HG03064 (cell line): ENCODE data around the gene PTPRM.

Experiments used
- ATAC-seq: cut with Tn5 transposase; IDR thresholded peaks from one replicate; pipeline ENCODE4 v1.9.1; 2021; ENCODE audit warnings: low read depth; ENCODE audit not compliant: unreplicated experiment

The PTPRM gene

DNA sequence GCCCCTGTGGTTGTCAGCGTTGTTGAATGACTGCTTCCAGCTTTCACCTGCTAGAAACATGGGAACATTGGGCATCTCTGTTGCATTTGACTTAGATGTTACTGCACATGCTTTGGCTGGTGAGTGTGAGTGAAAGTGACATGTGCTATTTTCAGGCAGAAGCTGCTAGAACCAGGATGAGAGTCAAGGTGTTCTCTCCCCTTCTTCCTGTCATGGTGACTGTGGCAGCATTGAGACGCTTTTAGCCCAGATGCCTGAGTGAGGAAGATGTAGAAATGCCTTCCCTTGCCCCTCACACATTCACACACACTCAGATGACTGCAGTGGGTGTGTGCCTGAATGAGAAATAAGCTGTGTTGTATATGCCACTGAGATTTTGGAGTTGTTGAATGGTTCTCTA lies 220.2 kb downstream of the PTPRM start:
- ATAC-seq: no peak

DNA sequence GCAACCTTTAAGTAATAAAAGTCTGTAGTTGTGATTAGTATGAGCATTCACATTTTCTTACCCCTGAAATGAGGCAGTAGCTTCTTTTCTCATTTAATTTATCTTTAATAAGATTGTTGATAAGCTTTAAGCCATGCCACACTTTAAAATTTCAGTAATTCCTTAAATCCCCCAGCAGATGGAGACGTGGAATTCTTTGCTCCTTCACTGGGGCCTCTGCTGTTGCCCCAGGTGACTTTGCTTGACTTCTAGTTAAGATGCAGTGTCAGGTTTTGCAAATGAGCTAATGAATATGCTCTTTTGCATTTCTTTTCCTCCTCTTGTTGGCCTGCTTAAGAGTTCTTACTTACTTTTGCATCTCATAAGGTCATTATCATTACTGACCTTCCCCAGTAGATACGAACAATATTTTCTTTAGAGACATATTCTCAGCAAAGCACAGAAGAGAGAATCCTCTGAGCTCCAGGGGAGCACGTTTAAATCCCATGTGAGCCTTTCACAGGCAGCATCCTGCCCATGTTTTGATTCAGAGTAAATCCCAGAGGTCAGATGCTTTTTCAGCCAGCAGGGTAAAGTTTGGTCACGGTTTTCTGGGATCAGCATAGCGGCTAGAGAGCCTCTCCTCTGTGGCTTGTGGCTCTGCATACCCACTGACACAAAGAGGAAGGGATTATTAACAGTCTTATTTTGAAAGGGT lies 222.9 kb downstream of the PTPRM start:
- no peak for ATAC-seq

DNA sequence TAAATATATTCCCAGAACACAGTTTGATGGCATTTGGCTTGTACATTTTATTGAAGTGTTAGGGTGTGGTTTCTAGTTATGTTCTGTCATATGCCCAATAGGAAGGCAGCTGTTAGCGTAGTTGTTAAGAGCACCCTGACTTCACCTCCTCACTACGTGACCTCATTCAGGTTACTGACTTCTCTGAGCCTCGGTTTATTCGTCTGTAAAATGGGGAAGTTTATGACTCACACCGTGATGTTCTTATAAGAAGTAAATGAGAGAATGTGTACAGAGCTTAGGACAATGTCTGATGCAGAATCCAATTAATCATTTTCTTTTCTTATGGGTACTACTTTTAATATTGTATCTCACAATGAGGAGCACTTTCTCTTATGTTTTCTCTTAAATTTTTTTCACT lies 226.0 kb downstream of the PTPRM start:
- ATAC-seq: no peak

DNA sequence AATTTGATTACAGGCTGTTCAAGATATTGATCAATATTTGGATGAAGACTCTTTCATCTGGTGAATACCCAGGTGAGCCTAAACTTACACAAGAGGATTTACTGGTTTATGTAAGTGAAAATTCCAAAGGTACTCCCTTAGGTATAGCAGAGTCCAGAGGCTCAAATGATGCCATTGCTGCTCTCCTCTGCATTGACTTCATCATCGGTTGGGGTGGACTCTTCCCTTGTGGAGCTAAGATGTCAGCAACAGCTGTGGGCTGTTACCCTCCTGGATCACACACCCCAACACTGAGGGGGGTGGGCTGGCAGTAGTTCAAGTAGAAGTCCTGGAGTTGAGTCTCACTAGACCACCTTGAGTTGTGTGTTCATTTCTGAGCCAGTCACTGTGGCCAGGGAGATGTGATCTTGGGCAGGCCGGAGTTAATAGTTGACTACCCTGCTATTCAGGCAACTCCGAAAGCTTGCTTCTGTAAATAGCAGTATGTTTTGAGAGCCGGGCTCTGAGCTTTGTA lies 236.9 kb downstream of the PTPRM start:
- no peak for ATAC-seq

DNA sequence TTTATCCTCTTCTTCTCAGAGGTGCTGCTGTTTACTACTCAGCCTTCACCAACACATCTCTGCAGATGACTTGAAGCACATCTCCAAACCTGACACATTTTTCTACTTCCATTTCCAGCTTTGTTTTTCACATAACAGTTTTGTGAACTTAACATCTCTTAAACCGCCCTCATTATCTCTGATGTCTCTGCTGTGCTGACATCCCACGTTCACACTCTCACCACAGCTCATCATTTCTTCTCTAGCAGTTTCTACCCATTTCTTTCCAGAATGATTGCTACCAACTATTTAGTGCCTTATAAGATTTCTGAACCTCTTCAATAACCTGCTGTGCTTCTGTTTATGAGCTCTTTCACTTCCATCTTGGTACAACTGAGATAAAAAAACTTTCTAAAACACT lies 238.0 kb downstream of the PTPRM start:
- no peak for ATAC-seq

DNA sequence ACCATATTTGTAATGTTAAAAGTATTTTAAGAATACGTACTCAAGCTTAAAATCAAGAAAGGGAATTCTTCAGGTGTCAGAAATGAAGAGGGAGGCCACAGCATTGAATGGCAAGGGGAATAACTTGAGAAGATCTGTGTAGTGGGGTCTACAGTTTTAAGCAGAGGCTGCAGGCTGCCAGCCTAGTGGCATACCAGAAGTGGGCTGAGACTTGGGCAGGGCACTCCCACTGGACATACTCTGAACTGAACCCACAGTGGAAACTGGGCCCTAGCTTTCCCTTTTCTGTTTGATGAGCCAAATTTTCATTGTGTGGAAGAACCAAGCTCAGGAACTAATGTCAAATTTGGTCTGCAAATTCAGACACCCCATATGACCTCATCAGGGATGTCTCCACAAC lies 238.8 kb downstream of the PTPRM start:
- ATAC-seq: no peak

DNA sequence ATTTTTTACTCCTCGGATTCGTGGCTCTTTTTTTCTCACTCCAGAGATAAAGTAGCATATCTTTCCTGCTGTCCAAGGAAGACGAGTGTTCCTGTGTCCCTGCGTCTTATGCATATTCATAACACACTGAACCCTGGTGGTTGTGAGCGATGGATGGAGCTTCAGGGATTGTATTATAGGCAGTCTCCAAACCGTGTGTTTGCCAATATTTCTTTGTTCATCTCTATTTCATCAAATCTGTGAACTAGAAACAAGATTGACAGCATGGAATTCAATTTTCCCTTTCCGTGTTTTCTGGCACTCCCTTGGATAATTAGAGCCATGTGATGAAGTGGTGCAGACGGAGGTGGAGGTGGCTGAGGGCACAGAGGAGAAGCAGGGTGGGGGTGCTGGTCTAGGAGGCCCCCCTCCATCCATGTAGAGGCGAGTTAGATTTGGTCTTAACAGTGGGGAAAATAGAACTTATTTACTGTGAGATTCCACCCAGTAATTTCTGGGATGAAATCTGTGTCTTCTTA lies 240.9 kb downstream of the PTPRM start:
- no peak for ATAC-seq

DNA sequence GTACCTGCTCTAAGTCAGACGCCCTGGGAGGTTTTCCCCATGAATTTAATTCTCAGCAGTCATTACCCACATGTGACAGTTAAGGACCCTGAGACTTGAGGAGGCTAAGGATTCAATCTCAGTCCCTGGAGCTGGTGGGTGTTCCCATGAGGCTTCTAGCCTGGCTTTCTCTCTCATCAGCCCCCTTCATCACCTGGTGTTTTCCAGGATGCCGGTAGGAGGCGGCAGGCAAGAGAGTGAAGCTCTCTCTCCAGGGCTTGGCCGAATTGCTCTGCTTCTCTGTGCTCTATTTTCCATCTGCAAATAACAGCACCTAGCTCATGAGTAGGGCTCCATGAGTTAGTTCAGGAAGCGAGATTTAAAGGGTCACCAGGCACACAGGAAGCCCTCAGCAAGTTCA lies 241.9 kb downstream of the PTPRM start:
- ATAC-seq: no peak

DNA sequence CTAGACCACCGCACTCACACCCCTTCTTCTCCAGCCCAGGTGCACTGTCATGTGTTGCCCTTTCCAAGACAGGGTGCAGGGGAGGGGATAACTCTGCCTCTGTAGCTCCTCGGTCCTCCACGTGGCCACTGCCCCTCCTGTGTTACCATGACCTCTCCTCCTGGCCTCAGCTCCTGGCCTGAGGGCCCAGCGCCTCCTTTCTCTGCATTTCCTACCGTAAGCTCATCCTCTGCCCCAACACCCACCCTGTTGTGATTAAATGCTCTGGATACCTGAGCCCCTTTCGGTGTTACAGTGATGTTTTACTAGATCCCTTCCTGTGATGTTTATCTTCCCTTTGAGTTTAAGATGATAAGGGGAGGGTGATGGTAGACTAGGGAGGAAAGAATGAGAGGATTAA lies 242.3 kb downstream of the PTPRM start:
- no peak for ATAC-seq

DNA sequence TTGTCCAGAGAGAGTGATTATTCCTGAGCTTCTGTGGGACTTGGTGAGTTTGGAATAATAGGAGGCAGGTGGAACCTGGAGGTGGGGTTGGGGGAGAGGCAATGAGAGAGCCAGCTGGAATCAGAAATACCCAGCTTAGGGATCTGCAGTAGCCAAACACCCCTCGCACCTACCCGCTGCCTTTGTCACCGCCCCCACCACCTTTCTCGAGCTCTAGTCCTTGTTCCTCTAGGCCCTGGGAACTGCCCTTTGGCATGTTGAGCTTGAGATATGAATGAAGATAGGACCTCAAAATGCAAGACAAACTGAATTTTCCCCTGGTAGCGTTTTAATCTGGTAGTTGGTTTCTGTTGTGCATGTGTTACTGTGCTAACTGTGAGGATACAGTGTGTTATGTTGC lies 242.9 kb downstream of the PTPRM start:
- no peak for ATAC-seq

DNA sequence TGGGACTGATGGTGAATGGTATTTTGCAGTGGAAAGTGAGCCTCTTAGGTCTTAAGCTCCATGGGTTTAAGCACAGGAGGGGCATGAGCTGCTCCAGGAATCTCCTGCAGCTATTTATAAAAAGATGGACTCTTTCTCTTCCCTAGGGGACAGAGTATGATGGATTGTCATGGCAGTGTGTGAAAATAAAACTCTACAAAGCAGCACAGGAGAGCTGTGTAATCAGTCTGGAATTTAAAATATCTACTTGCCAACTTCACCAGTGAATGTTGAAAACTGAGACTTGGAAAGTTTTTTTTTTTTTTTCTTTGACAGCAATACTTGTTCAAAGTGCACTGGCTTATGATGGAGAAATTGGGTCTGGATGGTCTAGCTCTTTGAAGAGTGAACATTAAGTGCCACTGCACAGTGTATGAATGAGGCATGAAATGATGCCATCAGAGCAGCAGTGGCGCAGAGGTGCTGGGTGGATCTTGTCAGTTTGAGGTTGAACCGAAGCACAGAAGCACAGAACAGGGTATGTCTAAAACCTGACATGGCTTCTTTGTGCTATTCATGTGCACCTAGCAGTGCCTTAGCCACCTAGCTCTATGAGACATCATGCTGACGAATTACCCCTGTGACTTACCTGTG lies 245.4 kb downstream of the PTPRM start:
- no peak for ATAC-seq

DNA sequence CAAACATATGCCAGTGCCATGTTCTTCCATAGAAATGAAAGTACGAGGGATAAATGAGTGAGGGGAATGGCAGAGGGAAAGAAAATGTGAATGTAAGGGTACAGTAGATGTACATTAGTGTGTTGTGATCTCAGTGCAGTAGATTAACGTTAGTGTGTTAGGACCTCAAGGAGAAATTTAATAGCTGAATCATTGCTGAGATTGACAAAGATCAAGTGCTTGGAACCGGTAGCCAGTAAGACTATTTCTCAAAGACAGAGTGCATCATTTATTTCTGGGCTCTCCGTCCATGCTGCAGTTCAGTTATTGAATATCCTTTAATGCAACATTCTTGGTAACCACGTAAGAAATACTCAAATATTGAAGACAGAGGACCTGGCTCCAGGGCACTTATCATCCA lies 246.0 kb downstream of the PTPRM start:
- no peak for ATAC-seq

DNA sequence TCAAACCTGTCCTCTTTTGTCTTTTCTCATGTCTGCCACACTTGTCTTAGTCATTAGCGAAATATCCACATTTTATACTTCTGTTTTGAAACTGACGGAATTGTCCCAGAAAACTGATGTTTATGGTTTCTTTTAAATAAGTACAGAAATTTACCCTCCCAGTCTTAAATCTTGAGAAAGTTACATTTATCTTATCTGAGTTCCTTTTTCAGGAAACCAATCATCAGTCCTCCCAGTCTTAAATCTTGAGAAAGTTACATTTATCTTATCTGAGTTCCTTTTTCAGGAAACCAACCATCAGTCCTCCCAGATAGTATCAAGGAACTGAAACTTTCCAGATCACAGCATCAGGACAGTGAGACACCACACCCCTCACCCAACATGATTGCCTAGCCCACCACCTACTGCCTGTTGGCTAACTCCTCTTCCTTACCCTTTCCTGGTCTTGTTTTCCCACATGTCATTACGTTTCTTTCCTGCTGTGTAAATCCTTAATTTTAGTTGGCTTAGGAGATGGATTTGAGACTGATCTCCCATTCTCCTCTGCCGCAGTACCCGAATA lies 247.7 kb downstream of the PTPRM start:
- no peak for ATAC-seq

DNA sequence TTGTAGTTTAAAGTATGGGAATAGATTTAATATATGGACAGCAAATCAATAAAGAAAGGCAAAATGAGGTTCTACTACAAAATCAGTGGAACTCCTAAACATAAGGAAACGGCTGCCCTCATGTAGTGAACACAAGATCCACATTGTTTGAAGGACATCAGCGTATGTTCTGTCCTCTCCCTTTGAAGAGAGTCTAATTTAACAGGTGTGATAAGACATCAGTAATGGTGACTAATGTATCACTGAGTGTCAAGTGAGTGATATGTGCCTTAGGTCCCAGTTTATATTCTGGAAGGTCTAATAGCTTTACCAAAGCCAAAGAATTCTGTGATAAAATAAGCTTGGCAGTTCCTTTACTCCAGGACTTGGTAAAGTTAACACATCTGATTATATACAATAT lies 248.7 kb downstream of the PTPRM start:
- ATAC-seq: no peak

DNA sequence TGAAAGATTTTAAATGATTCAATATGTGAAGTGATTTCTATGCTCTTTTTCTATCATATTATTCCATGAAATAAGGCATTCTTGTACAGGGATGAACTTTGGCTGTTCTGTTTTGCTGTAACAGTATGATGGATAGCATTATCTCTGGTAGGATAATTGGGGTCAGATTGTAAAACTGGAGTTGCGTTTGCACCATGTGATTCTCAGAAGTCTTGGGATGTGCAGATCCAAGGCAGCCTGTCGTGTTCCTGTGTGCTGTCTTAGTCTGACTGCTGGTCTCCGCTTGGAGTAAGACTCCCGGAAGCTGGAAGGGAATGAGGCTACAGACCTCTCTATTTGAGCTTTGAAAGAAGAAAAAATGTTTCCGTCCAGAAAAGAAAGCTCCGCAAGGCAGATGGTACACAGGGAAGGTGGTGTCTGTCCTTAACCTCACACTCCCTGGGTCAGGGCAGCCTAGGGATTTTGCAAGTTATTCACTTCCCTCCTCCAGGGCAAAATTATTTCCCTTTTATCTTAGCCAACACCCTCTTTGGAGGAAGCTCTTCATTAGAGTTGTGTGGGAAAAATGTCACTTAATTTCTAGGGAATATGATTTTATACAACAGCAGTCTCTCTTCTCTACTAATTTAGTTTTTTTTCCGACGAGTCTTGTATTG lies 250.6 kb downstream of the PTPRM start:
- no peak for ATAC-seq

DNA sequence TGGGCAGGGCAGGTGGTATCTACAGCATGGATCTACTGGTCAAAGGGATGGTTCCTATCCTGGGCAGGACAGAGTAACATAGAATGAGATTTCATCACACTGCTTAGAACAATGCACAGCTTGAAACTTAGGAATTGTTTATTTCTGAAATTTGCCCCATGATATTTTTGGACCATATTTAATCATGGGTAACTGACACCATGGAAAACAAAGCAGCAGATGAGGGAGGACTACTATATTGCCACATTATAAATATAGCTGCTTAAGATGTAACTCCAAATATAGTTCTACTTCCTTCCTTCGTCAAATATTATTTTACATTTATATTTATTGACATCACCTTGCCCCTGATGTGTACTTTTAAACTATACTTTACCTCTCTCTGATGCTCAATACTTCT lies 254.7 kb downstream of the PTPRM start:
- ATAC-seq: no peak

DNA sequence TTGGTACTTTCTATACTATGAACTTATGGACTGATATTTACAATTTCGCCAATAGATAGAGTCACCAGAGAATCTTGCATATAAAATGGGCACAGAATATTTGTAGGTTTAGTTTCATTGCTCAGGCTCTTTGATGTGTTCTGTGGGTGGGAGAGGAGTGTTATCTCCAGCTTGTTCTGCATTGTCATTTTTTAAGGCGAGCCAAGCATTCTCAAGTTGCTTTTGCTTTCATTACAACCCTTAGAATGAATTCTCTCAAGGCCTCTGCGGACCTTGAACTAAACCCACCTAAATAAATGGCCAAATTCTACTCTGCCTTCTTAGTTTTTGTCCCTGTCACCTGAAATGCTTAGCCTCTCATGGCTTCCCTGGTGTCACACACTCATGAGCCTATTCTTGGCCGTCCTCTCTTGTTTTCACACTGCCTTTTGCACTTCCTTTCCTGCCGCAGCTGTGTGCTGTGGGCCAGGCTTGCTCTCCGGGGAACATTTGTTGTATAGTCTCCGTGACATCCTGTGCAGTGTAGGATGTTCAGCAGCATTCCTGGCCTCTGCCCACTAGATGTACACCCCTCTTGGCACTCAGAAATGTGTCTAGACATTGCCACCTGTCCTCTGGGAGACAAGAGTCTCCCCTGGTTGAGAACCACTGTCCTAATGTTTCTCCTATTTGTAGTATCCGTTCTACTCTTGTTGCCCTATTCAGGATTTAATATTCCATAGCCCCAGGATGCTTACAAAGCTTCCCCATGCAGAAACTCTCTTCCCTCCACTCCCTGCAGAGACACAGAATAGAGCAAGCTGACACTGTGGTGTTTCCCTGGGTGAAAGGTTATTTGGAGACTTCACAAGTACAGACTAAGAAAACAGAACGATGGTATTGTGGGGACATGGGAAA lies 255.6 kb downstream of the PTPRM start:
- no peak for ATAC-seq

DNA sequence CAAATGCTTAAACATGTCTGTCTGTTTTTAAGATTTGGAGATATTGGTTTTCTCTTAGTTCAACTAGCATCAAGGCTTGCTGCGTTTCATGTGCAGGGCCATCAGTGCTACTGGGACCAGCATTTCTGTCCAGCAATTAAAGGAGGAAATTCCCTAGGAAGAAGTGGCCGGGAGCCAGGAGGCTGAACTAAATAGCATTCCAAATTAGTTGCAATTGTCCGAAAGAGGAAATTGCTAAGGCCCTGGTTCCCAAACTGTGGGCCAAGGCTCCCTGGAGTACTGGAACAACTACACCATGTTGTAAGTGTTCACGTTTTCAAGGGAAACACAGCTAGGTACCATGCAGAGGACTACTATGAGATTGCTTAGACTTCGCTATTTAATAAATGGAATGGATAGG lies 257.9 kb downstream of the PTPRM start:
- ATAC-seq: no peak

DNA sequence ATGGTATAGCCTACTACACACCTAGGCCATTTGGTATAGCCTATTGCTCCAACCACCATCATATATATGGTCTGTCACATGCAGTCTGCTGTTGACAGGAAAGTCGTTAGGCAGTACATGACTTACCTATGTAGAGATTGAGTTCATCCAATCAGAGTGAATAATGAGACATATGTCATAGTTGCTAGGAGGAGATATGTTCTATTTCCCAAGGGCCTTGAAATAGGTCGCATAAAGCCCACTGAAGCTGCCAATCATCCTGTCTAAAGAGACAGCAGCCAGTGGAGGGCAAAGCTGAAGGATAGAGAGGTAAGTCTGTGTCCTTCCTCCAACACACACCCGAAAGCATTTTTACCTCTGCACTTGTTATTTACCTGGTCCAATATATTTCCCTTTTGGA lies 263.4 kb downstream of the PTPRM start:
- ATAC-seq: no peak

DNA sequence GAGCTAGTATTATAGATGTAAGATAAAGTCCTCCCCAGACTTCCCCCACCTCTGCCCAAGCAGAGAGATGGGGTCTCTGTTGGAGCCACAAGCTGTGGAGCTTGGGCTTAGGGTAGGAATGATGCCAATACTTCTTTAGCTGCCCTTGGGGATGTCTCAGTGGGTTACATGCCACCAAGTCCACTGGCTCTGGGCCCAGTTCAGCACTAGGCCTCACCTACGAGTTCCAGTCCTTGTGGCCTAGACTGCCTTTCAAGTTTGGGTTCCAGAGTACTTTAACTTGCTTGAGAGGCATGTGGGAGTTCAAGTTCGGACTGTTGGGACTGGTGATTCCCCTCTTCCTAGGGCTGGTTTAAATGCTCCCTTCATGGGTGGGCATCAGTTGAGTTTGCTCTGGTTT lies 272.4 kb downstream of the PTPRM start:
- no peak for ATAC-seq
